Ishikawa (cell line): ENCODE measurements around the gene RCOR3.

Experiments
- CEBPB ChIP-seq: IDR thresholded peaks from 2 replicates; pipeline ENCODE4 v1.6.1; 2012
- CREB1 ChIP-seq: IDR thresholded peaks from 2 replicates; pipeline ENCODE4 v1.6.1; 2012; ENCODE audit warnings: low read depth
- EGR1 ChIP-seq: IDR thresholded peaks from 2 replicates; pipeline ENCODE4 v1.6.1; 2012
- EP300 ChIP-seq: IDR thresholded peaks from 2 replicates; pipeline ENCODE4 v1.6.1; 2012; ENCODE audit warnings: borderline replicate concordance
- FOXM1 ChIP-seq: IDR thresholded peaks from 2 replicates; pipeline ENCODE4 v1.6.1; 2012; ENCODE audit warnings: low read depth, borderline replicate concordance
- MAX ChIP-seq: IDR thresholded peaks from 2 replicates; pipeline ENCODE4 v1.6.1; 2012
- NFIC ChIP-seq: IDR thresholded peaks from 2 replicates; pipeline ENCODE4 v1.6.1; 2012
- RAD21 ChIP-seq: IDR thresholded peaks from 2 replicates; pipeline ENCODE4 v1.6.1; 2012; ENCODE audit warnings: low read depth
- REST ChIP-seq: IDR thresholded peaks from 2 replicates; pipeline ENCODE4 v1.6.1; 2012; ENCODE audit warnings: low read depth, mild to moderate bottlenecking
- TAF1 ChIP-seq: IDR thresholded peaks from 2 replicates; pipeline ENCODE4 v1.6.1; 2012; ENCODE audit warnings: low read depth, mild to moderate bottlenecking
- TCF12 ChIP-seq: IDR thresholded peaks from 2 replicates; pipeline ENCODE4 v1.6.1; 2012; ENCODE audit warnings: low read depth
- TEAD4 ChIP-seq: IDR thresholded peaks from 2 replicates; pipeline ENCODE4 v1.6.1; 2012
- USF1 ChIP-seq: IDR thresholded peaks from 2 replicates; pipeline ENCODE4 v1.6.1; 2012
- YY1 ChIP-seq: IDR thresholded peaks from 2 replicates; pipeline ENCODE4 v1.6.1; 2012; ENCODE audit warnings: low read depth
- ZBTB7A ChIP-seq: IDR thresholded peaks from 2 replicates; pipeline ENCODE4 v1.6.1; 2012; ENCODE audit warnings: low read depth

Gene RCOR3

GRCh38 chr1:211285196-211285595 lies 26.0 kb downstream of the RCOR3 start:
- no peak for TF ChIP-seq EP300
- TF ChIP-seq MAX = no peak
- TF ChIP-seq TCF12 = no peak
- TF ChIP-seq ZBTB7A = no peak
- no peak for TF ChIP-seq CREB1
- no peak for TF ChIP-seq EGR1
- TF ChIP-seq NFIC = no peak
- no peak for TF ChIP-seq TAF1
- TF ChIP-seq REST = no peak
- no peak for TF ChIP-seq CEBPB
- no peak for TF ChIP-seq FOXM1
- no peak for TF ChIP-seq RAD21
- TF ChIP-seq YY1 = no peak
- TF ChIP-seq USF1 = no peak

GRCh38 chr1:211287218-211287617 lies 28.1 kb downstream of the RCOR3 start:
- TF ChIP-seq TEAD4 (no peak), USF1 (no peak), RAD21 (no peak), MAX (no peak), ZBTB7A (no peak), FOXM1 (no peak), CREB1 (no peak), REST (no peak), CEBPB (no peak), NFIC (no peak)

- TF ChIP-seq USF1 = no peak
- TF ChIP-seq YY1 = no peak
- no peak for TF ChIP-seq EP300
- no peak for TF ChIP-seq CREB1
- no peak for TF ChIP-seq TAF1
- TF ChIP-seq EGR1 = no peak
- no peak for TF ChIP-seq TCF12
- no peak for TF ChIP-seq REST
- TF ChIP-seq ZBTB7A = no peak
- no peak for TF ChIP-seq NFIC
- TF ChIP-seq MAX = no peak
- TF ChIP-seq RAD21 = no peak
These were observed 33.2 kb downstream of the RCOR3 start for GRCh38 chr1:211292411-211292810.

GRCh38 chr1:211296396-211296795 lies 37.2 kb downstream of the RCOR3 start:
- no peak for TF ChIP-seq USF1
- no peak for TF ChIP-seq TEAD4
